ENCODE data around the gene INPP5A. TPM values are rescaled to one million over a fixed set of nuclear protein-coding genes. Genes with fewer than 3 reads are reported as not detected.

Gene INPP5A
- total RNA-seq, 6 experiments from 2014 or later: 58.9 to 64.6 (median 63.8) TPM

GRCh38 chr10:132542086-132542775, 4.6 kb downstream of the INPP5A start:
- no peaks in the 10 kb centered on the region for H3K9me3 Mint-ChIP-seq
- no peak overlapping the region for H3K27ac Mint-ChIP-seq
- peaks cover 3% of the 10 kb centered on the region; the same call in 1 of the 2 replicates for H3K36me3 Mint-ChIP-seq (ENCODE audit: low read depth)
- no peak for TF ChIP-seq CTCF (IDR thresholded peaks at IDR 0.05)
- no peak overlapping the region for H3K4me3 Mint-ChIP-seq
- peaks cover 2% of the 10 kb centered on the region; the same call in 1 of the 2 replicates for H3K27me3 Mint-ChIP-seq (ENCODE audit: insufficient read depth)
- no peak for DNase-seq
- peaks cover 43% of the 10 kb centered on the region for H3K4me1 Mint-ChIP-seq (ENCODE audit: low read depth)

GRCh38 chr10:132542819-132543218, 5.2 kb downstream of the INPP5A start:
- Mint-ChIP-seq H3K4me1 (ENCODE audit: low read depth) (peaks cover 43% of the 10 kb centered on the region), H3K9me3 (no peaks in the 10 kb centered on the region), H3K4me3 (no peak overlapping the region), H3K36me3 (ENCODE audit: low read depth) (peaks cover 3% of the 10 kb centered on the region; the same call in 1 of the 2 replicates), H3K27ac (no peak overlapping the region), H3K27me3 (ENCODE audit: insufficient read depth) (peaks cover 2% of the 10 kb centered on the region; the same call in 1 of the 2 replicates)
- no peak for DNase-seq
- TF ChIP-seq CTCF (IDR thresholded peaks at IDR 0.05): no peak

- Mint-ChIP-seq H3K4me1 (ENCODE audit: low read depth) (peaks cover 36% of the 10 kb centered on the region), H3K9me3 (no peaks in the 10 kb centered on the region), H3K27ac (no peak overlapping the region; the same call in 1 of the 2 replicates), H3K36me3 (ENCODE audit: low read depth) (peaks cover 3% of the 10 kb centered on the region; the same call in 1 of the 2 replicates), H3K27me3 (ENCODE audit: insufficient read depth) (no peaks in the 10 kb centered on the region; the same call in 1 of the 2 replicates), H3K4me3 (no peak overlapping the region)
- no peak for DNase-seq
- no peak for TF ChIP-seq CTCF (IDR thresholded peaks at IDR 0.05)
Observed at GRCh38 chr10:132543916-132544743, 6.5 kb downstream of the INPP5A start.

GRCh38 chr10:132544744-132545658, 7.4 kb downstream of the INPP5A start:
- Mint-ChIP-seq H3K4me1 (ENCODE audit: low read depth) (peaks cover 27% of the 10 kb centered on the region), H3K27me3 (ENCODE audit: insufficient read depth) (no peaks in the 10 kb centered on the region; the same call in 1 of the 2 replicates), H3K9me3 (no peaks in the 10 kb centered on the region), H3K4me3 (no peak overlapping the region), H3K27ac (no peak overlapping the region; the same call in 1 of the 2 replicates), H3K36me3 (ENCODE audit: low read depth) (peaks cover 3% of the 10 kb centered on the region; the same call in 1 of the 2 replicates)
- no peak for DNase-seq
- no peak for TF ChIP-seq CTCF (IDR thresholded peaks at IDR 0.05)
